ENCODE data around the gene PIK3C2G. TPM values are rescaled to one million over a fixed set of nuclear protein-coding genes. Genes with fewer than 3 reads are reported as not detected.

PIK3C2G gene
- total RNA-seq, 1 donor from 2014 or later: 26.0 TPM

GRCh38 chr12:18676141-18676540 is 414.8 kb downstream of the PIK3C2G start:
- no peak for DNase-seq (ENCODE audit: low spot score, unreplicated experiment)
- no peak for TF ChIP-seq CTCF (IDR thresholded peaks at IDR 0.05; ENCODE audit: unreplicated experiment)
- H3K9me3 Mint-ChIP-seq (ENCODE audit: low read depth): peaks cover 3% of the 10 kb centered on the region
- no peak overlapping the region for H3K4me3 Mint-ChIP-seq (ENCODE audit: low read depth)
- H3K27me3 Mint-ChIP-seq: no peaks in the 10 kb centered on the region
- H3K36me3 Mint-ChIP-seq (ENCODE audit: insufficient read depth): no peaks in the 10 kb centered on the region
- peaks cover 8% of the 10 kb centered on the region for H3K4me1 Mint-ChIP-seq (ENCODE audit: low read depth)
- peak overlapping the region; percentile 3 for H3K27ac Mint-ChIP-seq

- Mint-ChIP-seq H3K36me3 (ENCODE audit: insufficient read depth) (no peaks in the 10 kb centered on the region), H3K9me3 (ENCODE audit: low read depth) (peaks cover 3% of the 10 kb centered on the region), H3K27ac (no peak overlapping the region), H3K27me3 (no peaks in the 10 kb centered on the region), H3K4me1 (ENCODE audit: low read depth) (peaks cover 8% of the 10 kb centered on the region), H3K4me3 (ENCODE audit: low read depth) (no peak overlapping the region)
- no peak for DNase-seq (ENCODE audit: low spot score, unreplicated experiment)
- TF ChIP-seq CTCF (IDR thresholded peaks at IDR 0.05; ENCODE audit: unreplicated experiment): no peak
These were observed 415.8 kb downstream of the PIK3C2G start for GRCh38 chr12:18676996-18677588.

GRCh38 chr12:18681818-18682217 is 420.5 kb downstream of the PIK3C2G start:
- TF ChIP-seq CTCF (IDR thresholded peaks at IDR 0.05; ENCODE audit: unreplicated experiment): no peak
- Mint-ChIP-seq H3K27ac (no peak overlapping the region), H3K9me3 (ENCODE audit: low read depth) (no peaks in the 10 kb centered on the region), H3K36me3 (ENCODE audit: insufficient read depth) (no peaks in the 10 kb centered on the region), H3K4me1 (ENCODE audit: low read depth) (peaks cover 1% of the 10 kb centered on the region), H3K27me3 (no peaks in the 10 kb centered on the region), H3K4me3 (ENCODE audit: low read depth) (no peak overlapping the region)
- no peak for DNase-seq (ENCODE audit: low spot score, unreplicated experiment)

GRCh38 chr12:18683327-18684013 is 422.2 kb downstream of the PIK3C2G start:
- Mint-ChIP-seq H3K4me1 (ENCODE audit: low read depth) (peaks cover 1% of the 10 kb centered on the region), H3K36me3 (ENCODE audit: insufficient read depth) (no peaks in the 10 kb centered on the region), H3K27ac (no peak overlapping the region), H3K9me3 (ENCODE audit: low read depth) (no peaks in the 10 kb centered on the region), H3K4me3 (ENCODE audit: low read depth) (no peak overlapping the region), H3K27me3 (no peaks in the 10 kb centered on the region)
- TF ChIP-seq CTCF (IDR thresholded peaks at IDR 0.05; ENCODE audit: unreplicated experiment): no peak
- DNase-seq (ENCODE audit: low spot score, unreplicated experiment): no peak

GRCh38 chr12:18684430-18684829 is 423.1 kb downstream of the PIK3C2G start:
- H3K4me1 Mint-ChIP-seq (ENCODE audit: low read depth): peaks cover 1% of the 10 kb centered on the region
- no peak overlapping the region for H3K27ac Mint-ChIP-seq
- H3K36me3 Mint-ChIP-seq (ENCODE audit: insufficient read depth): no peaks in the 10 kb centered on the region
- no peak overlapping the region for H3K4me3 Mint-ChIP-seq (ENCODE audit: low read depth)
- DNase-seq (ENCODE audit: low spot score, unreplicated experiment): no peak
- TF ChIP-seq CTCF (IDR thresholded peaks at IDR 0.05; ENCODE audit: unreplicated experiment): no peak
- H3K9me3 Mint-ChIP-seq (ENCODE audit: low read depth): no peaks in the 10 kb centered on the region
- H3K27me3 Mint-ChIP-seq: no peaks in the 10 kb centered on the region
